Thymus (tissue), 11 donors: ENCODE data around the gene IQCK. TPM values are rescaled to one million over a fixed set of nuclear protein-coding genes. Genes with fewer than 3 reads are reported as not detected.
A peak's percentile ranks its signal among the peaks of the same experiment; 100 is the strongest.
"Not testable (repeated sequence)": the region's sequence is repeated elsewhere in the genome, so short reads cannot be mapped to it uniquely, and the experiment has no call there.

Experiments used
- DNase-seq, 9 donors: peaks; one replicate each; pipeline ENCODE4 v3.0.0-alpha.2; 2013; ENCODE audit warnings: low spot score in 9 of 9, low read depth in 6 of 9, missing footprints in 1 of 9
- H3K27ac ChIP-seq, 2 donors: one replicate each; pipeline ENCODE4 v1.5.1; 2013; ENCODE audit warnings: control low read depth in 1 of 2, low read depth in 1 of 2, low read length in 1 of 2, mild to moderate bottlenecking in 1 of 2, moderate library complexity in 1 of 2
- H3K27me3 ChIP-seq, 2 donors: one replicate each; pipeline ENCODE4 v1.5.1; 2013; ENCODE audit warnings: low read length in 1 of 2; ENCODE audit not compliant: control insufficient read depth in 2 of 2, insufficient read depth in 1 of 2
- H3K36me3 ChIP-seq, 2 donors: one replicate each; pipeline ENCODE4 v1.5.1; 2013; ENCODE audit warnings: low read length in 1 of 2, mild to moderate bottlenecking in 1 of 2, moderate library complexity in 1 of 2; ENCODE audit not compliant: control insufficient read depth in 2 of 2, insufficient read depth in 2 of 2
- H3K4me1 ChIP-seq, 2 donors: one replicate each; pipeline ENCODE4 v1.5.1; 2013; ENCODE audit warnings: low read length in 2 of 2; ENCODE audit not compliant: control insufficient read depth in 2 of 2, insufficient read depth in 2 of 2
- H3K4me3 ChIP-seq, 2 donors: one replicate each; pipeline ENCODE4 v1.5.1; 2013; ENCODE audit warnings: low read length in 2 of 2, control low read depth in 1 of 2, mild to moderate bottlenecking in 1 of 2
- H3K9me3 ChIP-seq, 2 donors: one replicate each; pipeline ENCODE4 v1.5.1; 2013; ENCODE audit warnings: low read length in 1 of 2, mild to moderate bottlenecking in 1 of 2; ENCODE audit not compliant: control insufficient read depth in 2 of 2, insufficient read depth in 1 of 2
- WGBS: extraction: QIAGEN DNeasy Blood & Tissue Kit; methylation state at CpG from one replicate; pipeline ENCODE4 v1.1.7; 2013; 5-methylcytosine and 5-hydroxymethylcytosine counted together
- polyA plus RNA-seq: library from polyadenylated mRNA; stranded (reverse); fragments of 200-250 nt; gene quantifications from one replicate; pipeline ENCODE4 v1.2.3, GENCODE V29; 2013
- total RNA-seq: library from RNA; stranded (reverse); fragments of 120-200 nt; gene quantifications from one replicate; pipeline ENCODE4 v1.2.4, GENCODE V29; 2013
- donor health status: healthy.

IQCK gene
- total and polyA plus RNA-seq, 2 donors = 3.7 to 10.2 TPM

- H3K4me3 ChIP-seq = no peak overlapping the region
- peaks cover 17 to 24% of the 10 kb centered on the region in 2 donors for H3K36me3 ChIP-seq
- no peak for DNase-seq
- WGBS = 93% methylated on average over 12 of the region's 12 CpGs
- H3K4me1 ChIP-seq = no peaks in the 10 kb centered on the region
- no peaks in the 10 kb centered on the region for H3K9me3 ChIP-seq
- no peak overlapping the region for H3K27ac ChIP-seq
- H3K27me3 ChIP-seq = no peaks in the 10 kb centered on the region
Measured at GRCh38 chr16:19711643-19712042, 6.4 kb upstream of the IQCK start.

DNA sequence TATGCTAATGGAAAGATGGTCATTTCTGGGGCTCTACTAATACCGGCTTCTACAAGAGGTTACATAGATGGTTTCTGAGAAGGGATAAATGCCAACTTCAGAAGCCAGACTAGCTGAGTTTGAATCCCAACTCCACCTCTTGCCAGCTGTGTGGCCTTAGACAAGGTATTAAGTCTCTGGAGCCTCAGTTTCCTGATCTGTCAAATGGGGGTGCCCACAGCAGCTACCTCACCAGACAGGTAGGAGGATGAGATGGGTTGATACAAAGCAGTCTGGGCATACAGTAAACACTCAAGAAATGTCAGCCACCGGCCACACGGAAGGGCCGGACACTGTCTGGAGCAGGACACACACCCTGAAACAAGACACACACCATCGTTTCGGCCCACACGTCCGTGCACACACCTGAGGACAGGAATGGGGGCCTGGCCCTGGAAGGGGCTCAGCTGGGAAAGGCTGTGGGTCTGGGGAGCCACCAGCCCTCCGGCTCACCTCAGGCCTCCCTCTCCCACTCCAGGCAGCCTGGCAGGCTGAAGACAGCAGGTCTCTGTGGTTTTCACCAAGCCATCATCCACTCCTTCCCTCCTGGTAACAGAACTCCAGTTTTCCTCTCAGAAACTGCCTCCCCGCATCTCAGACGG, 5.5 kb upstream of the IQCK start:
- WGBS = 93% methylated on average over 11 of the region's 11 CpGs
- no peak overlapping the region for H3K4me3 ChIP-seq
- peaks cover 12 to 24% of the 10 kb centered on the region in 2 donors for H3K36me3 ChIP-seq
- DNase-seq = no peak
- no peaks in the 10 kb centered on the region for H3K9me3 ChIP-seq
- H3K4me1 ChIP-seq = peaks cover 6% of the 10 kb centered on the region in 2 donors
- no peak overlapping the region for H3K27ac ChIP-seq
- no peaks in the 10 kb centered on the region for H3K27me3 ChIP-seq

DNA sequence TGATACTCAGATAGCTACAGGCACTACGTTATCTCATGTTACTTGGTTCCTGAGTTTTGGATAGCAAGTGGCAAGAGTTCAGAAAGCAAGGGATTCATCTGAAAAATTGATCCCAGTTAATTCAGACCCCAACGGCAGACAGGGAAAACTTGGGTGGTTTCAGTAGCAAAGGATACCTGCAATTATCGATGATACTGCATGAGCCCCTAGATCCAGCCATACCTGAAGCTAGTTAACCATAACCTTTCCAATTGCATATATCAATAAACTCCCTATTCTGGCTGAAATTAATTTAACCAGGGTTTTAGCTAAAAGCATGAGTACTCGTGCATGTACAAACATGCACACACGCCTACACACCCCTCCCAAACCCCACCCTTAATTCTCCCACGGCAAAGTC, 4.4 kb upstream of the IQCK start:
- Histone ChIP-seq H3K27ac (no peak overlapping the region), H3K4me1 (peaks cover 6 to 7% of the 10 kb centered on the region in 2 donors), H3K9me3 (no peaks in the 10 kb centered on the region), H3K36me3 (peaks cover 12 to 22% of the 10 kb centered on the region in 2 donors), H3K4me3 (no peak overlapping the region), H3K27me3 (no peaks in the 10 kb centered on the region)
- DNase-seq = no peak
- WGBS = 97% methylated on average over 6 of the region's 6 CpGs

DNA sequence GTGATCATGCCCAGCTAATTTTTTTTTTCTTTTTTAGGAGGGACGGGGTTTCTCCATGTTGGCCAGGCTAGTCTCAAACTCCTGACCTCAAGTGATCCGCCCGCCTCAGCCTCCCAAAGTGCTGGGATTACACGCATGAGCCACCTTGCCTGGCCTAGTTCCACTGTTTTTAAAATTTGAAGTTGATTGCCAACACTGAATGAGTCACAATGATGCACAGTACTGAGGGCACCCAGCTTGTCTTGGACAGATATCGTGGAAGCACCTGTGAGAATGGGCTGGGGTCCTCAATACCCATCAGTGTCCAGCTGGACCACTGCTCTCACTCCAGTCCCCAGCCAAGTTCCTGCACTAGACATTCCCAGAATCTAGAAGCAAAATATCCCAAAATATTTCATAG, 2.5 kb upstream of the IQCK start:
- peaks cover 6 to 8% of the 10 kb centered on the region in 2 donors for H3K36me3 ChIP-seq
- H3K9me3 ChIP-seq = no peaks in the 10 kb centered on the region
- no peak overlapping the region for H3K4me3 ChIP-seq
- H3K27me3 ChIP-seq = no peaks in the 10 kb centered on the region
- peaks cover 6 to 12% of the 10 kb centered on the region in 2 donors for H3K4me1 ChIP-seq
- DNase-seq = no peak
- WGBS = 96% methylated on average over 5 of the region's 5 CpGs
- H3K27ac ChIP-seq = no peak overlapping the region

DNA sequence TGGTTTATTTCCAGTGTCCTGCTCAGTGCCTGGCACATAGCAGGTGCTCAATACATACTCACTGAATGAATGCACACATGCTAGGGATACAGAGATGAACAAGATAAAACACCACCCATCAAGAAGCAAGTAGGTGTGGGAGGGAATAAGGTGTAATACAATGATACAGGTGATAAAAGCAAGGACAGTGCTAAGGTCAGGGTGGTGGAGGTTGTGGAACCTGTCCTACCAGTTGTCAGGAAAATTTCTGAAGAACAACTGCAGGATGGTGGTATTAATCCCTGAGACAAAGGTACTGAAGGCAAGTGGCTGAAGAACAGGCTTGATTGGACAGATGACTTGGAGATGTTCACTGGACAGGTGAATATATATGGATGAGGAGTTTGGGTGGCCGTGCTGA, 1.9 kb upstream of the IQCK start:
- peaks cover 6 to 8% of the 10 kb centered on the region in 2 donors for H3K36me3 ChIP-seq
- H3K27ac ChIP-seq = no peak overlapping the region
- H3K4me1 ChIP-seq = peaks cover 6 to 12% of the 10 kb centered on the region in 2 donors
- no peak overlapping the region for H3K4me3 ChIP-seq
- no peak for DNase-seq
- WGBS = 100% methylated on average over 1 of the region's 1 CpG
- H3K9me3 ChIP-seq = no peaks in the 10 kb centered on the region
- H3K27me3 ChIP-seq = no peaks in the 10 kb centered on the region

- H3K4me3 ChIP-seq, DNase-seq, H3K27ac ChIP-seq, H3K9me3 ChIP-seq, H3K36me3 ChIP-seq, H3K27me3 ChIP-seq: not testable (repeated sequence)
- WGBS = 88% methylated on average over 11 of the region's 11 CpGs
- H3K4me1 ChIP-seq = peaks cover 6 to 12% of the 10 kb centered on the region in 2 donors
Measured at GRCh38 chr16:19716728-19717127, 1.3 kb upstream of the IQCK start.

- no peaks in the 10 kb centered on the region for H3K9me3 ChIP-seq
- no peaks in the 10 kb centered on the region for H3K27me3 ChIP-seq
- no peak for DNase-seq
- no peak overlapping the region for H3K27ac ChIP-seq
- peaks cover 6 to 12% of the 10 kb centered on the region in 2 donors for H3K4me1 ChIP-seq
- 1% methylated on average over 10 of the region's 10 CpGs for WGBS
- peaks cover 6 to 7% of the 10 kb centered on the region in 2 donors for H3K36me3 ChIP-seq
- H3K4me3 ChIP-seq = peak overlapping the region; percentile 72 to 92
Measured at GRCh38 chr16:19717314-19717713, 757 bp upstream of the IQCK start.

DNA sequence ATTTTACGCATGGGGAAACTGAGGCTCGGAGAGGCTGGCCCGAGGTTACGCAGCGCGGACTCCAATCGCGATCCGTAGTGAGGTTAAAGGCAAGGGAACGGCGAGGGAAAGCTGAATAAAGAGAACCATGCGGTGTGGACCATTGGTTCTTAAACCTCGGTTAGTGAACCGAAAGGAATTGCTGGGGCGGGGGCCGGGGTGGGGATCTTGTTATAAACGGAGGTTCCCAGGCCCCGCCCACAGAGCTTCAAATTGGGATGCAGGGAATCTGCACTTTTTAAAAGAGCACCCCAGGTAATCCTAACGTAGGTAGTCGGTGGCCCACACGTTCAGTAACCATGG, 524 bp downstream of the IQCK start:
- WGBS = 1% methylated on average over 21 of the region's 21 CpGs
- no peaks in the 10 kb centered on the region for H3K9me3 ChIP-seq
- no peak for DNase-seq

GRCh38 chr16:19722269-19722952, 4.3 kb downstream of the IQCK start:
- Histone ChIP-seq H3K36me3 (no peaks in the 10 kb centered on the region), H3K4me1 (peaks cover under 1 to 8% of the 10 kb centered on the region in 2 donors), H3K9me3 (no peaks in the 10 kb centered on the region), H3K27me3 (no peaks in the 10 kb centered on the region), H3K27ac (no peak overlapping the region), H3K4me3 (no peak overlapping the region)
- 85% methylated on average over 11 of the region's 11 CpGs for WGBS
- no peak for DNase-seq

More for the DNA sequence above, 524 bp downstream of the IQCK start:
- H3K4me3 ChIP-seq = peak overlapping the region; percentile 72 to 92
- H3K36me3 ChIP-seq = peaks cover 5 to 6% of the 10 kb centered on the region in 2 donors
- H3K4me1 ChIP-seq = peaks cover 6 to 12% of the 10 kb centered on the region in 2 donors
- no peaks in the 10 kb centered on the region for H3K27me3 ChIP-seq
- no peak overlapping the region for H3K27ac ChIP-seq
